HG02938 (cell line): ENCODE measurements around the gene RAB12.

ENCODE experiments used
- ATAC-seq: cut with Tn5 transposase; IDR thresholded peaks from one replicate; pipeline ENCODE4 v1.9.1; 2021; ENCODE audit warnings: mild to moderate bottlenecking, moderate library complexity; ENCODE audit not compliant: unreplicated experiment

The RAB12 gene

GRCh38 chr18:8681196-8681595, 72.0 kb downstream of the RAB12 start:
- ATAC-seq = no peak

GRCh38 chr18:8684577-8684976, 75.3 kb downstream of the RAB12 start:
- ATAC-seq = no peak

- ATAC-seq = no peak
Observed at GRCh38 chr18:8685141-8685913, 76.1 kb downstream of the RAB12 start.

GRCh38 chr18:8685914-8686216, 76.6 kb downstream of the RAB12 start:
- no peak for ATAC-seq

GRCh38 chr18:8686611-8687010, 77.4 kb downstream of the RAB12 start:
- ATAC-seq = no peak

- ATAC-seq = no peak
Observed at GRCh38 chr18:8688216-8688800, 79.1 kb downstream of the RAB12 start.

GRCh38 chr18:8688816-8689215, 79.6 kb downstream of the RAB12 start:
- ATAC-seq = no peak
